HCT116 (cell line): Measurements from ENCODE around the gene ZNRF2.
"Not testable (repeated sequence)": the region's sequence is repeated elsewhere in the genome, so short reads cannot be mapped to it uniquely, and the experiment has no call there.

ENCODE experiments used
- CTCF ChIP-seq, 3 experiments: fragments of 200-600 bp in 1 of 3; sonication (generic) in 1 of 3; IDR thresholded peaks in 2 of 3; conservative IDR thresholded peaks in 1 of 3; 2 replicates each; pipeline ENCODE4 v1.5.1; 2012 to 2017; ENCODE audit warnings: low read depth in 2 of 3, low read length in 2 of 3, antibody characterized with exemption in 1 of 3, borderline replicate concordance in 1 of 3, control low read depth in 1 of 3, mild to moderate bottlenecking in 1 of 3, mixed read lengths in 1 of 3, mixed run types in 1 of 3, moderate library complexity in 1 of 3; ENCODE audit not compliant: insufficient read depth in 1 of 3
- EGR1 ChIP-seq: IDR thresholded peaks from 2 replicates; pipeline ENCODE4 v1.6.1; 2012; ENCODE audit warnings: low read depth
- MAX ChIP-seq: IDR thresholded peaks from 2 replicates; pipeline ENCODE4 v1.6.1; 2012

- not testable (repeated sequence) for TF ChIP-seq EGR1; CTCF (IDR thresholded peaks at IDR 0.05 in 2 of 3, conservative IDR thresholded peaks at IDR 0.05 in 1 of 3; ENCODE audit: borderline replicate concordance in 1 of 3, insufficient read depth in 1 of 3, low read depth in 2 of 3, low read length in 2 of 3); MAX
These were observed 3.2 kb downstream of the ZNRF2 start for GRCh38 chr7:30287625-30288024.
